ENCODE measurements around the gene OR2Y1.
A peak's percentile ranks its signal among the peaks of the same experiment; 100 is the strongest.

The OR2Y1 gene

GRCh38 chr5:180720486-180720885 is 19.4 kb downstream of the OR2Y1 start:
- no peak overlapping the region for H3K4me3 ChIP-seq (ENCODE audit: low read depth, low read length, poor library complexity, severe bottlenecking)
- no peak overlapping the region for H3K27ac ChIP-seq (ENCODE audit: low read depth, low read length, poor library complexity, severe bottlenecking)
- H4K20me1 ChIP-seq (ENCODE audit: insufficient read depth, low read length), result no peaks in the 10 kb centered on the region
- TF ChIP-seq CTCF (IDR thresholded peaks at IDR 0.05; ENCODE audit: low read length) (no peak), EZH2 (IDR thresholded peaks at IDR 0.05; ENCODE audit: borderline replicate concordance, low read length) (no peak)
- H3K4me1 ChIP-seq (ENCODE audit: insufficient read depth, low read length, severe bottlenecking), result no peaks in the 10 kb centered on the region
- no peaks in the 10 kb centered on the region for H3K27me3 ChIP-seq (ENCODE audit: insufficient read depth, low read length)
- no peak overlapping the region for H3K4me2 ChIP-seq (ENCODE audit: low read length)
- H3K36me3 ChIP-seq (ENCODE audit: insufficient read depth, low read length), result no peaks in the 10 kb centered on the region
- no peak overlapping the region for H2AFZ ChIP-seq (ENCODE audit: low read length)
- H3K9me2 ChIP-seq (ENCODE audit: low read depth, low read length), result no peaks in the 10 kb centered on the region
- H3F3A ChIP-seq (ENCODE audit: insufficient read depth, low read length), result no peaks in the 10 kb centered on the region
- H3K9me3 ChIP-seq (ENCODE audit: low read length), result no peaks in the 10 kb centered on the region
- no peaks in the 10 kb centered on the region for H3K79me2 ChIP-seq (ENCODE audit: insufficient read depth, low read length)
- H3K9ac ChIP-seq (ENCODE audit: low read length), result no peak overlapping the region

GRCh38 chr5:180719781-180720180 is 20.1 kb downstream of the OR2Y1 start:
- Histone ChIP-seq H3K9me2 (ENCODE audit: low read depth, low read length) (no peaks in the 10 kb centered on the region), H3K9me3 (ENCODE audit: low read length) (no peaks in the 10 kb centered on the region), H3K36me3 (ENCODE audit: insufficient read depth, low read length) (no peaks in the 10 kb centered on the region), H3F3A (ENCODE audit: insufficient read depth, low read length) (no peaks in the 10 kb centered on the region), H3K27me3 (ENCODE audit: insufficient read depth, low read length) (no peaks in the 10 kb centered on the region), H3K9ac (ENCODE audit: low read length) (no peak overlapping the region), H4K20me1 (ENCODE audit: insufficient read depth, low read length) (no peaks in the 10 kb centered on the region), H3K27ac (ENCODE audit: low read depth, low read length, poor library complexity, severe bottlenecking) (no peak overlapping the region), H3K4me2 (ENCODE audit: low read length) (no peak overlapping the region), H3K79me2 (ENCODE audit: insufficient read depth, low read length) (no peaks in the 10 kb centered on the region), H3K4me3 (ENCODE audit: low read depth, low read length, poor library complexity, severe bottlenecking) (no peak overlapping the region), H2AFZ (ENCODE audit: low read length) (no peak overlapping the region), H3K4me1 (ENCODE audit: insufficient read depth, low read length, severe bottlenecking) (no peaks in the 10 kb centered on the region)
- TF ChIP-seq EZH2 (IDR thresholded peaks at IDR 0.05; ENCODE audit: borderline replicate concordance, low read length), result no peak
- TF ChIP-seq CTCF (IDR thresholded peaks at IDR 0.05; ENCODE audit: low read length), result no peak

GRCh38 chr5:180718810-180719453 is 20.9 kb downstream of the OR2Y1 start:
- Histone ChIP-seq H3K36me3 (ENCODE audit: insufficient read depth, low read length) (no peaks in the 10 kb centered on the region), H3K9me2 (ENCODE audit: low read depth, low read length) (no peaks in the 10 kb centered on the region), H3K4me2 (ENCODE audit: low read length) (no peak overlapping the region), H3K9me3 (ENCODE audit: low read length) (no peaks in the 10 kb centered on the region), H3K79me2 (ENCODE audit: insufficient read depth, low read length) (no peaks in the 10 kb centered on the region), H3K4me3 (ENCODE audit: low read depth, low read length, poor library complexity, severe bottlenecking) (no peak overlapping the region), H2AFZ (ENCODE audit: low read length) (no peak overlapping the region), H4K20me1 (ENCODE audit: insufficient read depth, low read length) (no peaks in the 10 kb centered on the region), H3K4me1 (ENCODE audit: insufficient read depth, low read length, severe bottlenecking) (no peaks in the 10 kb centered on the region), H3F3A (ENCODE audit: insufficient read depth, low read length) (no peaks in the 10 kb centered on the region), H3K27ac (ENCODE audit: low read depth, low read length, poor library complexity, severe bottlenecking) (no peak overlapping the region), H3K27me3 (ENCODE audit: insufficient read depth, low read length) (no peaks in the 10 kb centered on the region), H3K9ac (ENCODE audit: low read length) (no peak overlapping the region)
- TF ChIP-seq EZH2 (IDR thresholded peaks at IDR 0.05; ENCODE audit: borderline replicate concordance, low read length) (no peak), CTCF (IDR thresholded peaks at IDR 0.05; ENCODE audit: low read length) (peak; percentile 65)

Data from OCI-LY1 (cell line).